Muscle layer of duodenum (tissue), 2 donors: ENCODE data around the gene CCDC192.
"Not testable (repeated sequence)": the region's sequence is repeated elsewhere in the genome, so short reads cannot be mapped to it uniquely, and the experiment has no call there.

ENCODE experiments used
- H3K27ac ChIP-seq: one replicate; pipeline ENCODE4 v1.7.0; 2013; ENCODE audit warnings: mild to moderate bottlenecking, low read length
- H3K27me3 ChIP-seq: one replicate; pipeline ENCODE4 v1.7.0; 2013; ENCODE audit warnings: low read depth, mild to moderate bottlenecking, control low read depth, low read length
- H3K36me3 ChIP-seq, 2 donors: one replicate each; pipeline ENCODE4 v1.7.0; 2013; ENCODE audit warnings: low read length in 2 of 2, control low read depth in 1 of 2, mild to moderate bottlenecking in 1 of 2; ENCODE audit not compliant: insufficient read depth in 2 of 2, control insufficient read depth in 1 of 2
- H3K4me1 ChIP-seq, 2 donors: one replicate each; pipeline ENCODE4 v1.7.0; 2013; ENCODE audit warnings: low read length in 2 of 2, mild to moderate bottlenecking in 2 of 2, control low read depth in 1 of 2, moderate library complexity in 1 of 2; ENCODE audit not compliant: insufficient read depth in 2 of 2, control insufficient read depth in 1 of 2
- H3K4me3 ChIP-seq, 2 donors: one replicate each; pipeline ENCODE4 v1.7.0; 2013; ENCODE audit warnings: low read length in 2 of 2, low read depth in 1 of 2, mild to moderate bottlenecking in 1 of 2
- H3K9me3 ChIP-seq, 2 donors: one replicate each; pipeline ENCODE4 v1.7.0; 2013; ENCODE audit warnings: low read length in 2 of 2, control low read depth in 1 of 2, mild to moderate bottlenecking in 1 of 2; ENCODE audit not compliant: control insufficient read depth in 1 of 2
- donor health status: healthy.

Gene CCDC192

GRCh38 chr5:127702926-127703561, at the start of gene CCDC192:
Gene CCDC192 (plus strand): TSS chr5:127703391. CDS start chr5:127703446, 55 bp downstream.
- Histone ChIP-seq H3K27me3 (no peaks in the 10 kb centered on the region), H3K4me3 (no peak within 1 kb of the TSS), H3K4me1 (peaks cover 0 to 9% of the 10 kb centered on the region in 2 donors), H3K27ac (no peak within 1 kb of the TSS), H3K9me3 (no peaks in the 10 kb centered on the region), H3K36me3 (no peaks in the 10 kb centered on the region)

- Histone ChIP-seq H3K36me3 (no peaks in the 10 kb centered on the region), H3K27me3 (no peaks in the 10 kb centered on the region), H3K9me3 (no peaks in the 10 kb centered on the region), H3K4me1 (no peaks in the 10 kb centered on the region), H3K27ac (no peak overlapping the region), H3K4me3 (no peak overlapping the region)
These were observed 46.4 kb upstream of the CCDC192 start for GRCh38 chr5:127656825-127657224.

GRCh38 chr5:127660047-127660733, 43.0 kb upstream of the CCDC192 start:
- no peak overlapping the region for H3K27ac ChIP-seq
- no peak overlapping the region for H3K4me3 ChIP-seq

GRCh38 chr5:127664093-127664492, 39.1 kb upstream of the CCDC192 start:
- H3K4me1 ChIP-seq = peaks cover 0 to 21% of the 10 kb centered on the region in 2 donors
- no peaks in the 10 kb centered on the region for H3K9me3 ChIP-seq
- H3K4me3 ChIP-seq = no peak overlapping the region
- no peaks in the 10 kb centered on the region for H3K27me3 ChIP-seq
- no peaks in the 10 kb centered on the region for H3K36me3 ChIP-seq
- H3K27ac ChIP-seq = no peak overlapping the region

More at GRCh38 chr5:127660047-127660733, 43.0 kb upstream of the CCDC192 start:
- H3K9me3 ChIP-seq = no peaks in the 10 kb centered on the region
- peaks cover 0 to 4% of the 10 kb centered on the region in 2 donors for H3K4me1 ChIP-seq
- no peaks in the 10 kb centered on the region for H3K27me3 ChIP-seq
- no peaks in the 10 kb centered on the region for H3K36me3 ChIP-seq

GRCh38 chr5:127665641-127666040, 37.5 kb upstream of the CCDC192 start:
- no peak overlapping the region for H3K27ac ChIP-seq
- no peak overlapping the region for H3K4me3 ChIP-seq
- H3K9me3 ChIP-seq = no peaks in the 10 kb centered on the region
- H3K4me1 ChIP-seq = peaks cover 0 to 21% of the 10 kb centered on the region in 2 donors
- no peaks in the 10 kb centered on the region for H3K36me3 ChIP-seq
- H3K27me3 ChIP-seq = no peaks in the 10 kb centered on the region

- Histone ChIP-seq H3K27me3 (no peaks in the 10 kb centered on the region), H3K4me3 (no peak overlapping the region), H3K4me1 (peaks cover 0 to 21% of the 10 kb centered on the region in 2 donors), H3K27ac (no peak overlapping the region), H3K36me3 (no peaks in the 10 kb centered on the region), H3K9me3 (no peaks in the 10 kb centered on the region)
These were observed 37.0 kb upstream of the CCDC192 start for GRCh38 chr5:127666043-127666716.

- no peaks in the 10 kb centered on the region for H3K9me3 ChIP-seq
- H3K4me1 ChIP-seq = peaks cover 0 to 21% of the 10 kb centered on the region in 2 donors
- H3K27ac ChIP-seq = no peak overlapping the region
- H3K27me3 ChIP-seq = no peaks in the 10 kb centered on the region
- H3K36me3 ChIP-seq = no peaks in the 10 kb centered on the region
- H3K4me3 ChIP-seq = no peak overlapping the region
These were observed 35.3 kb upstream of the CCDC192 start for GRCh38 chr5:127667926-127668325.

- Histone ChIP-seq H3K4me3 (no peak overlapping the region), H3K4me1 (peaks cover 0 to 11% of the 10 kb centered on the region in 2 donors), H3K9me3 (no peaks in the 10 kb centered on the region), H3K27me3 (no peaks in the 10 kb centered on the region), H3K27ac (no peak overlapping the region), H3K36me3 (no peaks in the 10 kb centered on the region)
These were observed 32.0 kb upstream of the CCDC192 start for GRCh38 chr5:127671218-127671617.

- H3K4me1 ChIP-seq = peaks cover 0 to 3% of the 10 kb centered on the region in 2 donors
- no peaks in the 10 kb centered on the region for H3K36me3 ChIP-seq
- H3K27me3 ChIP-seq = no peaks in the 10 kb centered on the region
- no peak overlapping the region for H3K27ac ChIP-seq
- no peaks in the 10 kb centered on the region for H3K9me3 ChIP-seq
- no peak overlapping the region for H3K4me3 ChIP-seq
These were observed 29.9 kb upstream of the CCDC192 start for GRCh38 chr5:127673117-127673800.

GRCh38 chr5:127676951-127677350, 26.2 kb upstream of the CCDC192 start:
- not testable (repeated sequence) for H3K36me3 ChIP-seq, H3K4me1 ChIP-seq, H3K9me3 ChIP-seq, H3K27me3 ChIP-seq, H3K4me3 ChIP-seq, H3K27ac ChIP-seq

GRCh38 chr5:127679691-127680330, 23.4 kb upstream of the CCDC192 start:
- H3K27ac ChIP-seq, H3K36me3 ChIP-seq: not testable (repeated sequence)

More at GRCh38 chr5:127679691-127680330, 23.4 kb upstream of the CCDC192 start:
- not testable (repeated sequence) for H3K9me3 ChIP-seq, H3K4me3 ChIP-seq, H3K27me3 ChIP-seq, H3K4me1 ChIP-seq
